ENCODE measurements around the gene LARP7. TPM values are rescaled to one million over a fixed set of nuclear protein-coding genes. Genes with fewer than 3 reads are reported as not detected.
A peak's percentile ranks its signal among the peaks of the same experiment; 100 is the strongest.

The LARP7 gene
- total RNA-seq, result 35.2 TPM
- long read RNA-seq, transcript LARP7-202 (13 exons, 2,286 nt), result minor isoform, 6 of 37 reads
- long read RNA-seq, transcript LARP7-201 (13 exons, 2,164 nt), result major isoform, 15 of 37 reads
- long read RNA-seq, partial matches to known transcripts, result 4 of 37 reads
- long read RNA-seq, other reads (novel, unspliced or antisense), result 11 of 37 reads

DNA sequence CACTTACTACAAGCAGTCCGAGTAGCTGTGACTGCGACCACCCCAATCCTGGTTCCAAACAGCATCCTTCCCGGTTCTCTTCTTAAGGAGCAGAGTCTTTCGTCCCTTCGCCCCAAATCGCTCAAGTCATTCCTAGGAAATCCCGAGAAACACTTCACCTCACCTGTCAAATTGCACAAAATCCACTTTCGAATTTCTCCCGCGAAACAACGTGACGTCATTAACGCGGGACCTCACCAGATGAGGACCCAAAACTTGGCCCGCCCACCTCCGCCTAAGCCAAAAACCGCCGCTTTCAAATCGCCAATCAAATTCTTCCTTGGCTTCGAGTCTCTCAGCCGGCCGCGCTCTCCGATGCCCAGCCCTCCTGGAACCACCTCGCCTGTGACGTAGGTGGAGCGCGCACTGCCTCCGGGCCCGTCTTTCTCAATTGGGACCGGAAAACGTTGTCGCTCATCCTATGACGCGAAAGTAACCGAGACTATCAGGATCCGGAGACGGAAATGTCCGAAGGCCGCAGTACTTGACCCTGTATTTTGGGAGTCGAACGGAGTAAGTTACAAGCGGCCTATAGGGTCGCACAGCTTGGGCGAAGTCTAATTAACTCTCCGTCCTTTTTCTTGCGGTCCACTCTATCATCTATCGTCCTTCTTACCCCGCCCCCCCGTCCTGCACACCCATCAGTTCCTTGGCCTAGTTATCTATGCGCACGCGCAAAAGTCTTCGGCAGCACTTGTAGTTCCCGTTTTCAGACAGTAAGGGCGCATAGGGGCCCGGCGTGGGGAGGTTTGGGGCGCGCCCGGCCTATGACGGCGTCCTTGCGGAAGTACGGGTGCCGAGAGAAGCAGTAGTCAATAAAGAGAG, at the start of gene LARP7, which contains the start of gene ZGRF1:
Gene LARP7 (plus strand): TSS at position 456 of the 864 bp plus-strand sequence. CDS start 7,527 bp downstream, outside the sequence.
Gene ZGRF1 (minus strand): TSS at position 222 of the 864 bp plus-strand sequence. CDS start 3,733 bp downstream, outside the sequence.
- peak within 1 kb of the TSS; percentile 94 for H3K27ac ChIP-seq
- peak; percentile 97 for ATAC-seq
- H3K27me3 ChIP-seq, result no peaks in the 10 kb centered on the region
- TF ChIP-seq, protein P1, sequence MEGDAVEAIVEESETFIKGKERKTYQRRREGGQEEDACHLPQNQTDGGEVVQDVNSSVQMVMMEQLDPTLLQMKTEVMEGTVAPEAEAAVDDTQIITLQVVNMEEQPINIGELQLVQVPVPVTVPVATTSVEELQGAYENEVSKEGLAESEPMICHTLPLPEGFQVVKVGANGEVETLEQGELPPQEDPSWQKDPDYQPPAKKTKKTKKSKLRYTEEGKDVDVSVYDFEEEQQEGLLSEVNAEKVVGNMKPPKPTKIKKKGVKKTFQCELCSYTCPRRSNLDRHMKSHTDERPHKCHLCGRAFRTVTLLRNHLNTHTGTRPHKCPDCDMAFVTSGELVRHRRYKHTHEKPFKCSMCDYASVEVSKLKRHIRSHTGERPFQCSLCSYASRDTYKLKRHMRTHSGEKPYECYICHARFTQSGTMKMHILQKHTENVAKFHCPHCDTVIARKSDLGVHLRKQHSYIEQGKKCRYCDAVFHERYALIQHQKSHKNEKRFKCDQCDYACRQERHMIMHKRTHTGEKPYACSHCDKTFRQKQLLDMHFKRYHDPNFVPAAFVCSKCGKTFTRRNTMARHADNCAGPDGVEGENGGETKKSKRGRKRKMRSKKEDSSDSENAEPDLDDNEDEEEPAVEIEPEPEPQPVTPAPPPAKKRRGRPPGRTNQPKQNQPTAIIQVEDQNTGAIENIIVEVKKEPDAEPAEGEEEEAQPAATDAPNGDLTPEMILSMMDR (IDR thresholded peaks at IDR 0.05), result peak; percentile 88
- peak; percentile 99 for DNase-seq
- H3K36me3 ChIP-seq, result no peaks in the 10 kb centered on the region
- peaks cover 21% of the 10 kb centered on the region for H3K4me1 ChIP-seq
- H3K9me3 ChIP-seq, result no peaks in the 10 kb centered on the region
- intact Hi-C loops (cut with DNase I), result no loop called here
- peak within 1 kb of the TSS; percentile 83 for H3K4me3 ChIP-seq

DNA sequence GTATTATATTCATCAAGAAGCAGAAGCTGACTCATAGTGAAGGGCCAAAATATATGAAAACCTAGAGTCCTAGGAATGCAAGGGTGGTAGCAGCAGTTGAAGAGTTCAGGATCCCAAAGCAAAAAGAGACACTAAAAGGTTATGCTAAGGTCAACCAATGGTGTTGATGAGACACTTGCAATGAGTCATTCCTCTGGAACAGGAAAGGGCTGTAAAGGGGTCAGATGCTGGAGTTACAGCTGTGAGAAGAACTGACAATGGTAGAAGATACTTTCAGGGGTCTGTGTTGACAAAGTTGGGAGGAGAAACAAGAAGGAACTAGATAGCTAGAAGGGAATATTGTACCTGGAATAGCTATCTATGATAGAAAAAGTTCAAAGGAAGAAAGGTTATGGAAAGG, 47.7 kb upstream of the LARP7 start:
- TF ChIP-seq, protein P1 (IDR thresholded peaks at IDR 0.05), result no peak

DNA sequence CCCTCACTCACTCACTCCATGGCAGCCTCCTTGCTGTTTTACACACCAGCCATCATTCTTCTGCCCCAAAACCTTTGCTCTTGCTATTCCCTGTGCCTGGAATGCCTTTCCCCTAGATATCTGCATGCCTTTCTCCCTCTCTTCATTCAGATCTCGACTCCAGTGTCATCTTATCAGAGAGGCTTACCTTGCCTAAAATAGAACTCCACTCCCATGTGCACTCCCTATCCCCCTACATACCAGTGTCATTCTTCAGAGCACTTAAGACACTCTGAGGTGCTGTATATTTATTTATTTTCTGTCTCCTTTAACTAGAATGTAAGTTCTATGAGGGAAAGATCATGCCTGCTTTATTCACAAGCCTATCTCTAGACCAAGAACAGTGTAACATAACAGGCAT, 45.4 kb upstream of the LARP7 start:
- intact Hi-C loops (cut with DNase I), result no loop called here
- TF ChIP-seq, protein P1 (IDR thresholded peaks at IDR 0.05), result no peak
- no peak overlapping the region for H3K4me3 ChIP-seq
- H3K27me3 ChIP-seq, result no peaks in the 10 kb centered on the region
- H3K27ac ChIP-seq, result no peak overlapping the region
- ATAC-seq (no peak), DNase-seq (no peak)
- H3K9me3 ChIP-seq, result no peaks in the 10 kb centered on the region
- H3K4me1 ChIP-seq, result no peaks in the 10 kb centered on the region
- no peaks in the 10 kb centered on the region for H3K36me3 ChIP-seq

More for the DNA sequence above, 47.7 kb upstream of the LARP7 start:
- DNase-seq (no peak), ATAC-seq (no peak)
- H3K4me1 ChIP-seq, result no peaks in the 10 kb centered on the region
- H3K9me3 ChIP-seq, result no peaks in the 10 kb centered on the region
- H3K27me3 ChIP-seq, result no peaks in the 10 kb centered on the region
- H3K4me3 ChIP-seq, result no peak overlapping the region
- H3K27ac ChIP-seq, result no peak overlapping the region
- no peaks in the 10 kb centered on the region for H3K36me3 ChIP-seq
- intact Hi-C loops (cut with DNase I), result no loop called here

DNA sequence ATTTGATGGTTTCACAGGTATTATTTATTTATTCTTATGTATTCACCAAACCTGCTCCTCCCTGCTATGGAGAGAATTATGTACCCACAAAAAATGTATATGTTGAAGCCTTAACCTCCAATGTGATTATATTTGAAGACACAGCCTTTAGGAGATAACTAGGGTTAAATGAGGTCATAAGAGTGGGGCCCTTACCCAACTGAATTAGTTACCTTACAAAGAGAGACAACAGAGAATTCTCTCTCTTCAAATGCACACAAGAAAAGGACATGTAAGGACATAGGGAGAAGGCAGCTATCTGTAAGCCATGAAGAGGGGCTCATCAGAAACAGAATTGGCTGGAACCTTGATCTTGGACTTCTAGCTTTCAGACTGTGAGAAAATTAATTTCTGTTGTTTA, 44.2 kb upstream of the LARP7 start:
- Histone ChIP-seq H3K27me3 (no peaks in the 10 kb centered on the region), H3K4me1 (no peaks in the 10 kb centered on the region), H3K4me3 (no peak overlapping the region), H3K9me3 (no peaks in the 10 kb centered on the region), H3K27ac (no peak overlapping the region), H3K36me3 (no peaks in the 10 kb centered on the region)
- intact Hi-C loops (cut with DNase I), result no loop called here
- DNase-seq, result no peak
- ATAC-seq, result no peak
- TF ChIP-seq, protein P1 (IDR thresholded peaks at IDR 0.05), result no peak

DNA sequence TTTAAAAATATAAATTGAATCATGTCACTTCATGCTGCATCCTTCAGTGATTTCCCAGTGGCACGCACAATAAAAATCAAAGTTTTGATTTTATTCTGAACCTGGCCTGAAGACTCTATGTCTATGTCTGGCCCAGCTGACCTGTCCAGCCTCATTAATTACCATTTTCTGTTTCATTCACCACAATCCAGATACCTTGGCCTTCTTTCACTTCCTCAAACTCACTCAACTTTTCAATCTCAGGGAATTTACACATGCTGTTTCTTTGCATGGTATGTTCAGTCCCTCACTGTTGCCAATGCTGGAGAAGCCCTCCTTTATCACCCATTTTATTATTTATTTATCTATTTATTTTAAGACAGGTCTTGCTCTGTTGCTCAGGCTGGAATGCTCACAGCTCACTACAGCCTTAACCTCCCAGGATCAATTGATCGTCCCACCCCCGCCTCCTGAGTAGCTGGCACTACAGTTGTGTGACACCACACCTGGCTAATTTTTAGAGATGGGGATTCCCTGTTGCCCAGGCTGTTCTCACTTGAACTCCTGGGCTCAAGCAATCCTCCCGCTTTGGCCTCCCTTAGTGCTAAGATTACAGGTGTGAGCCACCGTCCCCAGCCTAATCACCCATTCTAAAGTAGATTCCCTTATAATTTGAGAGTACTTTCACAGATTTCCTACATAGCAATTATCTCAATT, 43.4 kb upstream of the LARP7 start:
- DNase-seq (no peak), ATAC-seq (no peak)
- Histone ChIP-seq H3K27ac (no peak overlapping the region), H3K4me3 (no peak overlapping the region), H3K4me1 (no peaks in the 10 kb centered on the region), H3K36me3 (no peaks in the 10 kb centered on the region), H3K9me3 (no peaks in the 10 kb centered on the region), H3K27me3 (no peaks in the 10 kb centered on the region)
- TF ChIP-seq, protein P1 (IDR thresholded peaks at IDR 0.05), result no peak
- intact Hi-C loops (cut with DNase I), result no loop called here
